Measurements from ENCODE around the gene ITLN1. TPM values are rescaled to one million over a fixed set of nuclear protein-coding genes. Genes with fewer than 3 reads are reported as not detected.
"Not testable (repeated sequence)": the region's sequence is repeated elsewhere in the genome, so short reads cannot be mapped to it uniquely, and the experiment has no call there.

ITLN1 gene
- total RNA-seq, 4 donors from 2014 or later = 0.90 to 1.2 TPM; not detected in 2

DNA sequence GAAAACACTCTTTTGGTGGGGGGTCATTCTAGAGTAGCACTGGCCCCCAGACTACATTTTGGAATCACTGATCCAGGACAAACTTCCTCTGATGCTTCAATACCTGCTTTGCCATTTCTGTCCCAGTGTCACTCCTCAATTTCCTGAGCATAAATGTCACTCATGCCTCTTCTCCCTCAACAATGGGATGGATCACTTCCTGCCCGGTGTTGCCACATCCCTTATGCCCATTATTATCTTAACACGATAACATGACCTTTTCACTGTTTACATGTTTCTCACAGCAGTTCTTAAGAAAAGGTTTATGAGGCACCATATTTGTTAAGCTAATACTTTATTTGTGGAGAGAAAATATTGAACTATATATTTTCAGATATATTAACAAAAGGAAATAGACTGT is 3.9 kb upstream of the ITLN1 start:
- Histone ChIP-seq H3K36me3 (no peaks in the 10 kb centered on the region), H3K27me3 (no peaks in the 10 kb centered on the region), H3K27ac (no peak overlapping the region), H3K4me3 (no peak overlapping the region), H3K9me3 (no peaks in the 10 kb centered on the region), H3K4me1 (no peaks in the 10 kb centered on the region)
- DNase-seq = no peak
- TF ChIP-seq POLR2A (IDR thresholded peaks at IDR 0.05) (no peak), CTCF (IDR thresholded peaks at IDR 0.05) (no peak)
- intact Hi-C loops (cut with DNase I; ENCODE audit: low total_unique reads) = no loop called here

DNA sequence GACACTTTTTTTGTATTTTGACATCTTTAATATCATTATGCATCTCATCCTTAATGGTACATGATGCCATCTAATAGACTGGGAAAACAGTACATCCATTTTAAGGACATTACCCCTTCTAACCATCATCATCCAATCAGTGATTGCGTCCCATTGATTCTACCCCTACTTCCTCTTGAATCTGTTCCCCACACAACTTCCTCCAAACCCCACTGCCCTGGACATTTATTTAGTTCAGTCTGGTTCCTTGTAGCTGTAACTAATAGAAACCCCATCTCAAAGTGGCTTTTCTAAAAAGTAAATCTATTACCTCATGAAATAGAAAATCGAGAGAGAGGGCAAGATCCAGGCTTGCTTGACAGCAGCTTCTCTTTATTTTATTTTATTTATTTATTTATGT is 2.1 kb upstream of the ITLN1 start:
- no peak for TF ChIP-seq POLR2A (IDR thresholded peaks at IDR 0.05)
- TF ChIP-seq CTCF (IDR thresholded peaks at IDR 0.05) = no peak

GRCh38 chr1:160884579-160884978 is 401 bp downstream of the ITLN1 start:
- intact Hi-C loops (cut with DNase I; ENCODE audit: low total_unique reads) = no loop called here
- Histone ChIP-seq H3K36me3 (no peaks in the 10 kb centered on the region), H3K27ac (no peak overlapping the region), H3K27me3 (no peaks in the 10 kb centered on the region), H3K9me3 (no peaks in the 10 kb centered on the region), H3K4me1 (no peaks in the 10 kb centered on the region), H3K4me3 (no peak overlapping the region)
- DNase-seq = no peak
- no peak for TF ChIP-seq CTCF (IDR thresholded peaks at IDR 0.05)
- TF ChIP-seq POLR2A (IDR thresholded peaks at IDR 0.05) = no peak

More for the DNA sequence above, 2.1 kb upstream of the ITLN1 start:
- no peak for DNase-seq
- no peak overlapping the region for H3K4me3 ChIP-seq
- no peaks in the 10 kb centered on the region for H3K36me3 ChIP-seq
- no peaks in the 10 kb centered on the region for H3K4me1 ChIP-seq
- intact Hi-C loops (cut with DNase I; ENCODE audit: low total_unique reads) = no loop called here
- H3K27ac ChIP-seq = no peak overlapping the region
- H3K27me3 ChIP-seq = no peaks in the 10 kb centered on the region
- H3K9me3 ChIP-seq = no peaks in the 10 kb centered on the region

DNA sequence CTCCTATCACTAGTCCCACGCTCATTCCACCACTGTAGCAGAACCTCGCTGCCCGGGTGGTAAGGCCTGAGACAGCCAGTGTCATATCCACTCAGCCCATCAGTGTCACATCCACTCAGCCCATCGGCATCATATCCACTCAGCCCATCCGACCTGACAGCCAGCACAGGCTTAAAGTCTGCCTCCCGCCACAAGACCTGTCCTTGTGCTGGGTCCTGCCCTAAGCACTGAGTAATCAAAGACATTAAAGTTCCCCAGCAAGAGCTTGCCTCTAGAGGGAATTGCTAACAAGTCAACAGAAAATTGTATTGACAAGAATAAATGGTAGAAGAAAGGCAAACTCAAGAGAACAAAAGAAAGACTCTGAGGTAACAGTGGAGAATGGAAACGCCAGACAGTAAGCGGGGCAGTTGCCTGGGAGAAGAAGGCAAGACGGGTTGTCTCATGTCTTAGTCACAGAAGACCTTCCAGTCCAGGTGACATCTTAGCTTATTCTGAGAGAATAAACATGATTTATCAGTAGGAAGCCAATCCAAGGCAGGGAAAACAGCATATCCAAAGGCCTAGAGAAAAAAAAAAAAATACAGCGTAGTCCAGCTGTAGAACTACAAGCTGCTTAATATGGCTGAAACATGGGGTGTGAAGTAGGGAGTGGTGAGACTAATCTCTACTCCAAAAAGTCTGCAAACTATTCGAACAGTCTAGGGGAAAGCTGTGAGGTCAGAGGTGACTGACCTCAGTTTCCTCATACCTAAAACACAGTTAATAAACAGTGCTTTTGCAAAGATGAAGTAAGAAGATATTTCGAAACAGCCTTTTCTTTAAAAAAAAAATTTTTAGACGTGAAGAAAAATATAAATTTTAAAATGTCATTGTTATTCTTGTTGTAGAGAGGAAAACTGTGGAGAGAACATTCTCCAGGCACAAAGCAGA is 1.1 kb downstream of the ITLN1 start:
- TF ChIP-seq CTCF (IDR thresholded peaks at IDR 0.05) (no peak), POLR2A (IDR thresholded peaks at IDR 0.05) (no peak)

GRCh38 chr1:160882582-160882981 is 2.4 kb downstream of the ITLN1 start:
- H3K4me1 ChIP-seq = no peaks in the 10 kb centered on the region
- intact Hi-C loops (cut with DNase I; ENCODE audit: low total_unique reads) = no loop called here
- DNase-seq = no peak

More for the DNA sequence above, 1.1 kb downstream of the ITLN1 start:
- Histone ChIP-seq H3K9me3 (no peaks in the 10 kb centered on the region), H3K36me3 (no peaks in the 10 kb centered on the region), H3K4me3 (no peak overlapping the region), H3K27me3 (no peaks in the 10 kb centered on the region), H3K27ac (no peak overlapping the region), H3K4me1 (no peaks in the 10 kb centered on the region)
- DNase-seq = no peak
- intact Hi-C loops (cut with DNase I; ENCODE audit: low total_unique reads) = no loop called here

DNA sequence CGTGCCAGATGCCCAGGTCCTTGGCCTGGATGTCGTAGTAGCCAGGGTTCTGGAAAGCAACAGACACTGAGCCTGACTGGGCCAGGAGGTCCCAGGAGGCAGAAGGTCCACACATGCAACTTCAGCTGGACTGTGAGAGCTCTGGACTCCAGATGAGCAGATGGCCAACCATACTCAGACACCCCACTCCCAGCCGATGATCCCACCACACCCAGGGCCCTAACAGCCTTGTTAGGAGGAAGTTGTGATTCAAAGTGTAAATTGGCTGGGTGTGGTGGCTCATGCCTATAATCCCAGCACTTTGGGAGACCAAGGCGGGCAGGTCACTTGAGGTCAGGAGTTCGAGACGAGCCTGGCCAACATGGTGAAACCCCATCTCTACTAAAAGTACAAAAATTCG is 3.7 kb downstream of the ITLN1 start:
- H3K9me3 ChIP-seq; H3K27me3 ChIP-seq; H3K4me3 ChIP-seq; H3K36me3 ChIP-seq; H3K4me1 ChIP-seq; H3K27ac ChIP-seq; intact Hi-C loops (cut with DNase I; ENCODE audit: low total_unique reads); DNase-seq: not testable (repeated sequence)

More at GRCh38 chr1:160882582-160882981, 2.4 kb downstream of the ITLN1 start:
- H3K9me3 ChIP-seq = no peaks in the 10 kb centered on the region
- TF ChIP-seq POLR2A (IDR thresholded peaks at IDR 0.05) (no peak), CTCF (IDR thresholded peaks at IDR 0.05) (no peak)
- no peak overlapping the region for H3K4me3 ChIP-seq
- H3K36me3 ChIP-seq = no peaks in the 10 kb centered on the region
- no peaks in the 10 kb centered on the region for H3K27me3 ChIP-seq
- no peak overlapping the region for H3K27ac ChIP-seq

All from uterus (tissue), 4 donors.